G401 (cell line): ENCODE data around the gene NFKBIE. TPM values are rescaled to one million over a fixed set of nuclear protein-coding genes. Genes with fewer than 3 reads are reported as not detected.
"Not testable (repeated sequence)": the region's sequence is repeated elsewhere in the genome, so short reads cannot be mapped to it uniquely, and the experiment has no call there.

Experiments
- DNase-seq: peaks from one replicate; pipeline ENCODE4 v3.0.0-alpha.2; 2015; ENCODE audit warnings: low spot score
- in situ Hi-C: cut with HindIII; loops from 2 replicates; pipeline ENCODE4 v1.10.0; 2016; ENCODE audit warnings: low sequenced_read_pairs, mixed read lengths
- total RNA-seq: library from RNA; depleted of rRNA; stranded (reverse); fragments of >200 nt; shearing (Covaris generic); gene quantifications from 2 replicates; pipeline ENCODE4 v1.2.3, GENCODE V29; 2014; rRNA removed

NFKBIE gene
- total RNA-seq, result 27.7 and 58.6 TPM in 2 replicates

GRCh38 chr6:44265007-44265721 is at the start of gene NFKBIE:
Gene NFKBIE, minus strand, starts transcription at chr6:44265551. Its CDS starts 205 bp downstream, at chr6:44265346.
- peak; percentile 88 for DNase-seq
- in situ Hi-C loops, result no loop called here

GRCh38 chr6:44314657-44315056 is 49.3 kb upstream of the NFKBIE start:
- in situ Hi-C loops, DNase-seq: not testable (repeated sequence)

GRCh38 chr6:44312901-44313788 is 47.8 kb upstream of the NFKBIE start, which contains the start of gene AARS2:
Gene AARS2, minus strand, starts transcription at chr6:44313347. Its CDS starts 24 bp downstream, at chr6:44313323.
- peak; percentile 87 for DNase-seq
- in situ Hi-C loops, result no loop called here

- DNase-seq, result no peak
- in situ Hi-C loops, result no loop called here
Measured at GRCh38 chr6:44311767-44312166, 46.4 kb upstream of the NFKBIE start.

GRCh38 chr6:44311304-44311703 is 46.0 kb upstream of the NFKBIE start:
- in situ Hi-C loops, result no loop called here
- DNase-seq, result no peak

- no peak for DNase-seq
- in situ Hi-C loops, result no loop called here
Measured at GRCh38 chr6:44310241-44310640, 44.9 kb upstream of the NFKBIE start.

- in situ Hi-C loops, result no loop called here
Measured at GRCh38 chr6:44309631-44310030, 44.3 kb upstream of the NFKBIE start.

GRCh38 chr6:44309092-44309491 is 43.7 kb upstream of the NFKBIE start:
- in situ Hi-C loops, result no loop called here
- no peak for DNase-seq

More at GRCh38 chr6:44309631-44310030, 44.3 kb upstream of the NFKBIE start:
- DNase-seq, result no peak

GRCh38 chr6:44307217-44307616 is 41.9 kb upstream of the NFKBIE start:
- in situ Hi-C loops, result no loop called here
- DNase-seq, result no peak

- DNase-seq, result no peak
- in situ Hi-C loops, result no loop called here
Measured at GRCh38 chr6:44306710-44307109, 41.4 kb upstream of the NFKBIE start.

GRCh38 chr6:44305200-44305725 is 39.9 kb upstream of the NFKBIE start:
- in situ Hi-C loops, result no loop called here
- DNase-seq, result no peak

- in situ Hi-C loops, result no loop called here
- DNase-seq, result peak; percentile 71
Measured at GRCh38 chr6:44304282-44305199, 39.2 kb upstream of the NFKBIE start.

- in situ Hi-C loops, result no loop called here
Measured at GRCh38 chr6:44303842-44304241, 38.5 kb upstream of the NFKBIE start.

GRCh38 chr6:44302856-44303255 is 37.5 kb upstream of the NFKBIE start:
- no peak for DNase-seq
- in situ Hi-C loops, result no loop called here

More at GRCh38 chr6:44303842-44304241, 38.5 kb upstream of the NFKBIE start:
- DNase-seq, result no peak

- in situ Hi-C loops, result no loop called here
- no peak for DNase-seq
Measured at GRCh38 chr6:44301782-44302564, 36.6 kb upstream of the NFKBIE start.

- DNase-seq, result no peak
- in situ Hi-C loops, result no loop called here
Measured at GRCh38 chr6:44301106-44301505, 35.8 kb upstream of the NFKBIE start.

- in situ Hi-C loops, result no loop called here
- DNase-seq, result no peak
Measured at GRCh38 chr6:44300292-44300823, 35.0 kb upstream of the NFKBIE start.

GRCh38 chr6:44298864-44299263 is 33.5 kb upstream of the NFKBIE start:
- in situ Hi-C loops, result no loop called here

More at GRCh38 chr6:44298864-44299263, 33.5 kb upstream of the NFKBIE start:
- DNase-seq, result no peak
